ENCODE data around the gene ANKMY2.
"Not testable (repeated sequence)": the region's sequence is repeated elsewhere in the genome, so short reads cannot be mapped to it uniquely, and the experiment has no call there.

The ANKMY2 gene

DNA sequence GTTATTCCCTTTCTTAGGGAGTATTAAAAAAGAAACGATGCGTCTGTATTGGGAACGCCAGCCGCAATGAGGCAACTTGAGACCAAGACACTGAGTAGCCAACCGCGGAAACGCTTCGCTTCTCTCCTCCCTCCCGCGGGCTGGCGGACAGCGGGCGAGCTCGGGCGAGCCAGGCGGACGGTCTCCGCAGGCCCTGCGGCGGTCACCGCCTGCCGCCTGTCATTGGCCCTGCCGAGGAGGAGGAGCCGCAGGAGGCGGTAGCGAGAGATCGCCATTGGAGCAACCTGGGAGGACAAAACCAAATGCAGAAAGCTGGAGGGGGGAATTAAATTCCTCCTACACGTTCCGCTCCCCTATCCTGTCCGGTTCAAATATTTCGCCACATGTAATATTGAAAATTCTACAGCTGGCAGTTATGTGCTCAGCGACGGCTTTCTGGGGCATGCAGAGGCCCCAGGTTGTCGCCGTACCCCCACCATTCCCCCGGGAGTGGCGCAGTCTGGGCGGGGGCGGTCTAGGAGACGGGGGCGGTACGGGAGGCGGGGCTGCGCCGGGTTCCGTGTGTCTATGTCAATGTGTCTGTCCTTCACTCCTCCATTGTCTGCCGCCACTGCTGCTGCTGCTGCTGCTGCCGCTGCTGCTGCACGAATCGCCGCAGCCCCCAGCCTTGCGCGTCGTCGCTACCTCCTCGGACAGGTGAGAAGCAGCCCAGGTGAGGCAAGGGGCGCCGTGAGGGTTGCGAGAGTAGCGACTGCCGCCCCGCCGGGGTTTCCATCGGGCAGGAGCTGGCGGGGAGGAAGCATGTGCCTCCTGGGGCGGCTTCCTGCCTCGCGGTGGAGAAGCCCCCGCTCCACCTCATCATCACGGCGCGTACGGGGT, at the start of gene ANKMY2, which contains the start of gene BZW2:
TSS of gene ANKMY2 (minus strand) at position 162 of the 879 bp plus-strand sequence. CDS start 181 bp downstream, outside the sequence.
TSS of gene BZW2 (plus strand) at position 589 of the 879 bp plus-strand sequence. CDS start 19,263 bp downstream, outside the sequence.
- DNase-seq: peak; percentile 92

DNA sequence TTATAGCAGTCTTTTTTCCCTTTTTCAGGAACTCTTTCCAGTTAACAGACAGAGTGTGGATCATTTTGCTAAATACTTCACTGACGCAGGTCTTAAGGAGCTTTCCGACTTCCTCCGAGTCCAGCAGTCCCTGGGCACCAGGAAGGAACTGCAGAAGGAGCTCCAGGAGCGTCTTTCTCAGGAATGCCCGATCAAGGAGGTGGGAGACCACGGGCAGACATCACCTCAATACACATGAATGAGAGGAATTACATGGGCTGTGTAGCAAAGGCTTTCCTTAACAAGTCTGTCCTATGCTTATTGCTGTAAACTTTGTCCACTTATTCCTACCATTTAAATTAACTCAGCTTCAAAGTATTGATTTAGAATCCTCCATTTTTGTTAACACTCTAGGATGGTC, 49.3 kb upstream of the ANKMY2 start:
- no peak for DNase-seq

DNA sequence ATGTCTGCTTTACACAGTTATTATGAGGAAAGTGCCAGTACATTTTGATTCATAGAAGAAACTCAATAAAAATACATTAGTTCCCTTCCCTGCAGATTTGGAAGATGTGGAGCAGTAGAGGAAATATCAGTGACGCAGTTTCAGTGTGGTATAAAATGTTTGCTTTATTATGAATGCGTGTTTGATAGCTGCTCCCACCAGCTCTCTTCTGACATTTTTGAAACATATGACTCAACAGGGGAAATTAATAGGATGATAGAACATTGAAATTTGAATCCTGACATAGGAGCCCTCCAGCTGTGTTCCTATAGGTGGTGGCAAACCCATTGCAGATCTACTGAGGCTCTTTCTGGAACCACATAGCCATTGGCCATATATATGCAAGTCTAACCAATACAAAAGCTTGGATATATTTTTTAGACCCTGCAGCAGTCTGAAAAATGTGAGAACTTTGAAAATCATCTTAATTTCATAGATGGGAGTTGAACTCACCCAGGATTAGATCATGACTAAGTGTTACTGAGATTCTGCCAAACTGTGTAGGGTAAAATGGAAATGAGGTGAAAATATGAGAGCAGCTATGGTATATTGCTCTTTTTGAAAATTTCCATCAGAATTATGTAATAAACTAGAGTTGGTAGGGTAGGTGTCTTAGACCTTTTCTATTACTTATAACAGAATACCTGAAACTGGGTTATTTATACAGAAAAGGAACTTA, 48.2 kb upstream of the ANKMY2 start:
- DNase-seq: no peak

DNA sequence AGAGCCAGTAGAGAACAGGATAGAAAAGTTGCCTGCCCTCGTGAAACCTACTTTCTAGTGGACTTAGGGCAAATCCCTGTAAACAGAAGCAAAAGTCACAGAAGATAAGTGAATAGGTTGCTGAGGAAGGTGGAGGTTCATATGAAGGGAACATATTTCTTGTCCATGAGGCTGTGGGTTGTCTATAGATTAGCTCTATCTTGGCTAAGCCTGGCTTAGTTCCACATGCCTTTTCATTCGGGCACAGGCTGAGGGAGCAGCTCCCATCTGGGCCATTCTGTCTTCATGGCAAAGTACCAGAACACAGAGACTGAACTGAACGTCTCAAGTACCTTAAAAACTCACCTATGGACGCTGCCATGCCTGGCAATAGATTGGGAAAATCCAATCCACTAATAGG, 45.7 kb upstream of the ANKMY2 start:
- DNase-seq: no peak

DNA sequence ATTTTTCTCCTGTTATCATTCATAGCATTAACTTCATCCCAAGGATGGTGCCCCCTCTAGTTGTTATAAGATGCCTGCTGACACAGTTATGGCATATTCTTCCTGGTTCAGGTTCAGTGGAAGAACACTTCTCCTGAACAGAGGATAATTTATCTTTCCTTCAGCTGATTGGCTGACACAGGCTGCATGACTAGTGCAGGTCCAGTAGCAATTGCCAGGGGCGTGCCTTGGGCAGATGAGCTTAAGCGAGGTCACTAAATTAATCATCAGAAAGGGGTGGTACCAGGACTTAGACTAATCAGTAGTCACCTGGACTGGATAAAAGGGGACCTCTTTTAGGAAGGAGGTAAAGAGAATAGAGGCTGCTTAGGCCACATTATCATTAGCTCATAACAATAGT, 42.7 kb upstream of the ANKMY2 start:
- DNase-seq: no peak

DNA sequence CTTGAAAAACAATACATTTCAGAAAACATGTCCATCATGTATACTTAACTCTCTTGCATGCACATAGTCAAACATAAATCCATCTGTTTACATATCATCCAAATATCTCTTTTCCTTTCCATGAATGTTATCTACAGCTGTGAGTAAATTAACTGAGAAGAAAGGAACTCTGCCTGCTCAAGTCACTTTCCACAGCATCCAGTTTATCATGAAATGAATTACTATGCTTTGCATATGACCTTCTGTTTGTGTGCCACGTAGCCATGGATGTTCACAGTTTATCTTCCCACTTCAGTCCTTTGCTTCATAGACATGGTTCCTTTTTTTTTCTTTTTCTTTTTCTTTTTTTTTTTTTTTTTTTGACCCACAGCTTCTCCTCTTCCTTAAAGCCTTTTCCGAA, 40.0 kb upstream of the ANKMY2 start:
- DNase-seq: no peak

DNA sequence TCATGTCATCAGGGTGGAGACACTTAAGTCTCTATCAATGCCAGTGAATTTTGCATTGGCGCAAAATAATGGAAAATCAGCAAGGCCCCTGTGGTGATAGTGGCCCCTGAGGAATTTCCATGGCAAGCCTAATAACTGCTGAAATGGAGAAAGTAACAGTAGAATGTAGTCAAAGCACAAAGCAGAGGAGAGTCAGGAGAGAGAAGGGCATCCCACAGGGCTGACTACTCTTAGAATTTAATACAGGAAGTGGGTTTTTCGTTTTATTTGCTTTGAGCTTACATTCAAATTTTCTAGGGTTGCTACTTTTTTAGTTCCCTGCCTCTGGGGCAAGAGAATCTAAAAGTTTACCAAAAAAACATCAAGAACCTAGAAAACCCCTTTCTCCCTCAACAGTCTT, 39.4 kb upstream of the ANKMY2 start:
- DNase-seq: no peak

DNA sequence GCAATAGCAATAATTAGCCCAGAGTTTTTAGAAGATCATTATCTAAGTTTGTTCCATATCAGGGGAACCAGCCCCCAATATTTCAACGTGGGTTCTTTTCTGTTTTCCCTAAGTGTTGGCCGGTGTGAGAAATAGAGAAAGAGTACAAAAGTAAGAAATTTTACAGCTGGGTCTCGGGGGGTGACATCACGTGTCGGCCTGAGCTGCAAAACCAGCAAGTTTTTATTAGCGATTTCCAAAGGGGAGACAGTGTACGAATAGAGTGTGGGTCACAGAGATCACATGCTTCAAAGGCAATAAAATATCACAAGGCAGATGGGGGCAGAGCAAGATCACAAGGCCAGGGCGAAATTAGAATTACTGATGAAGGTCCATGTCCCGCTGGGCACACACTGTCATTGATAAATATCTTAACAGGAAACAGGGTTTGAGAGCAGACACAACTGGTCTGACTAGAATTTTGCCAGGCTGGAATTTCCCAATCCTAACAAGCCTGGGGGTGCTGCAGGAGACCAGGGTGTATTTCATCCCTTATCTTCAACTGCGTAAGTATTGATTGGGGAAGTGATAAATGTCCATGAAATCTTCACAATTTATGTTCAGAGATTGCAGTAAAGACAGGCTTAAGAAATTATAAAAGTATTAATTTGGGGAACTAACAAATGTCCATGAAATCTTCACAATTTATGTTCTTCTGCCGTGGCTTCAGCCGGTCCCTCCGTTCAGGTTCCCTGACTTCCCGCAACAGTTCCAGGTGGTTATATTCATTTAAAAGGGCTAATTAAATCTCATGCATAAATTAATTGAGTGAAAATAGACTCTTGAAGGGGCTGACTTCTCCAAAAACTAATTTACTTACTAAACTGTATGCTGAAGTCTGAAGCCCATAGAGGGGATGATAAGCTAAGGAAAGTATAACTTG, 33.4 kb upstream of the ANKMY2 start:
- DNase-seq: not testable (repeated sequence)

DNA sequence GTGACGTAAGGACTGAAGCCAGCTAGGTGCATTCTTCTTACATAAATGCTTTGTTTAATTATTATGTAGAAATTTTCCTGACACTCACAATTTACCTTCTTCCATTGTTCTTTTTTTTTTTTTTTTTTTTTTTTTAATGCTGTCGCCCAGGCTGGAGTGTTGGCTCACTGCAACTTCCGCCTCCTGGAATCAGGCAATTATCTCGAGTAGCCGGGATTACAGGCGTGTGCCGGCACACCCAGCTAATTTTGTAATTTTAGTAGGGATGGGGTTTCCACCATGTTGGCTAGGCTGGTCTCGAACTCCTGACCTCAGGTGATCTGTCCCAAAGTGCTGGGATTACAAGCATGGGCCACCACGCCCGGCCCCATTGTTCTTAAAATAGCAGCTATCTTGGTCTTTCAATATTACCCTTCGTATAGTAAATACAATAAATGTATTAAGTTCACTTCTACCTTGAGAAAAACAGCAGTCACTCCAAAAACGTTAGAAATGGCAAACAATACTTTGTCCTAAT, 32.5 kb upstream of the ANKMY2 start:
- no peak for DNase-seq

DNA sequence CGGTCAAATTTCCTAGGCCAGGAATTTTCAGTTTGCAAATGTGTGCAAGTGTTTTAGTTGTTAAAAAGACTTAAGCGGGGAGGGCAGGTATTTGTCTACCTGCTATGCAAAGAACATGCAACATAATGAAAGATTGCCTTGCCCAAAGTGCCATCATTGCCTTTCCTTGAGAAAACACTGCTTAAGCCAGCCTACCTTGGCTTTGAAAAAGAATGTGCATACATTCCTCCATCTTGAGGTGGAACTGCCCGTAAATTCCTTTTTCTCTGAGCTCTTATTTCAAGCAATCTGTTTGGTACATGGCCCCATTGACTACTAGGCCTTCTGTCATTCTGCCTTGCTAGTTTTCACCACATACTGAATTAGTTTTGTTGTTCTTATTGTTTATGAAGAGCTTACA, 29.7 kb upstream of the ANKMY2 start:
- DNase-seq: no peak

DNA sequence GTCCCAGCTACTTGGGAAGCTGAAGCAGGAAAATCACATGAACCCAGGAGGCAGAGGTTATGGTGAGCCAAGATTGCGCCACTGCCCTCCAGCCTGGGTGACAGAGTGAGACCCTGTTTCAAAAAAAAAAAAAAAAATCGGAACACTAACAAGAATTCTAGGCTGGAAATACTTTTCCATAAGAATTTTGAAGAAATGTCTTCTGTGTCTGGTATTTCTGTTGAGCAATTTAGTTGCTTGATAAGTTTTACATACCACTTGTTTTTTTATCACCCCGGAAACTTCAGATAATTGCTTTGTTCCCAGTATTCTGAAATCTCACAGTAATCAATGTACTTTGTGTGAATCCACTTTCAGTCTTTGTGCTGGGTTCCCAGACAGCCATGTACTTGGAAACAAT, 26.3 kb upstream of the ANKMY2 start:
- DNase-seq: no peak

DNA sequence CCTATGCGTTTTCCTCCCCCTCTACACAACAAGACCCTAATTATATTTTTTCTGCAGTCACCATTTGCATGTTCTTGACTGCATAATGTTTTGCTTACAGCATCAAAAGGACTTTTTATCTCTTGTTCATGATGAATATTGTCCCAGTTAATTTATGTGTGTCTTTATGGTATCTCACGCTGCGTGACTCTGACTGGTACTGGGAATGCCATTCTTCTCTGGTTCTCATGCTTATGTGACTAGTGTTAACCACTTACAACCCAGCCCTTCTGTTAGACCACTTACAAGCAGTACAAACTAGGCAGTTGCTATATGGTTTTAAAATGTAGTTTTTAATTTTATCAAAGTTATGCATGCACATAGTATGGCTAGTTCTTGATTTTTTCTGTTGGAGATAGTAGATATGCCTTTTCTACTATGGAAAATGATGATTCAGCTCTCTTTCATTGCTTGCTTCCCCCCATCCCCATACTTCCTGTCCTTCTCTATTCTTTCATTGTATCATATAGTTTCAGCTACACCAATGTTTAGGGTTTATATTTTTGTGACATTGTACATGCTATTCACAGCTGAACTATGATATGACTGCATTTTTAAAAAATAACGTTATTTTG, 25.3 kb upstream of the ANKMY2 start:
- DNase-seq: no peak

DNA sequence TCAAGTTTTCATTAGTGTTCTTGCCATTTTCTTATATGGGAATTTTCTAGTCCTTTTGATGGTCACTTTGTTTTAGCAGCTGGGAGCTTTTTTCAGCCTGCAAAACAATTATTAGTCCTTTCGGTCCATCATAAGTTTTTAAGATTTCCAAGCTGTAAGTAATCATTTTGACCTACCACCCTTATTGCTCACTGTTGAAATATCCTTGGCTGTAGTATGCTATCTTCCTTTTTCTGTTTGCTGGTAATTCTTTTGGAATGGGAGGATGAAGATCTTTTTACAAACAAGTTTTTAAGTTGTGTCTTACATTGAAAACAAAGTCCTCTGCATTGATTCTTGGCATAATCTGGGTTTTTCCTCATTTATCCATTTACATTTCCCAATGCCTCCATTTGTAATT, 24.5 kb upstream of the ANKMY2 start:
- DNase-seq: no peak

DNA sequence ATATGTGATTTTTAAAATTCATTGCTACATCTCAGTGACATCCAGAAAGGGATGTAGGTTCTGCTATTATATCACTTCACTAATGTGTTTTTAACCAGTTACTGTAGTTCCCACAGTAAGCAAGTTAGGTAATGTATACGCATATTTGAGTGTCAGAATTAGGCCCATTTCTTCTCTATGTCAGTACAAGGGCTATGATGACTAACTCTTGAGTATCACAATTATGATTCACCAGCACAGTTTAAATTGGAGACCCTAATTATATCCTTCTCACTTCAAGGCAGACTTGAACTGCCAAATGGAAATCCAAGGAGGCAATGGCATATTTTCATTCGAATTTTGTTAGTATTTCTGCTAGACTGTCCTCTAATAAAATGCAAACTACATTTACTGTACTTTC, 24.0 kb upstream of the ANKMY2 start:
- DNase-seq: no peak

DNA sequence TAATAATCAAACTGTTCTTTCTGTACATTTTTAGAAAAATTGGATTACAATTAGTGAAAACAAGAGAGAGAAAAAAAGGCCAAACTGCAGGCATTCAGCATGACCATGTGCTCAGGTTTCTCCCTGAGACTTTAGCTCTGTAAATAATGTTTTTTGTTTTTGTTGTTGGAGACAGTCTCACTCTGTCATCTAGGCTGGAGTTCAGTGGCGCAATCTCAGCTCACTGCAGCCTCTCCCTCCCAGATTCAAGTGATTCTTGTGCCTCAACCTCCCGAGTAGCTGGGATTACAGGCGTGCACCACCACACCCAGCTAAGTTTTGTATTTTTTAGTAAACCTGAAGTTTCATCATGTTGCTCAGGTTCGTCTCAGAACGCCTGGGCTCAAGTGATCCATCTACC, 23.4 kb upstream of the ANKMY2 start:
- DNase-seq: no peak

DNA sequence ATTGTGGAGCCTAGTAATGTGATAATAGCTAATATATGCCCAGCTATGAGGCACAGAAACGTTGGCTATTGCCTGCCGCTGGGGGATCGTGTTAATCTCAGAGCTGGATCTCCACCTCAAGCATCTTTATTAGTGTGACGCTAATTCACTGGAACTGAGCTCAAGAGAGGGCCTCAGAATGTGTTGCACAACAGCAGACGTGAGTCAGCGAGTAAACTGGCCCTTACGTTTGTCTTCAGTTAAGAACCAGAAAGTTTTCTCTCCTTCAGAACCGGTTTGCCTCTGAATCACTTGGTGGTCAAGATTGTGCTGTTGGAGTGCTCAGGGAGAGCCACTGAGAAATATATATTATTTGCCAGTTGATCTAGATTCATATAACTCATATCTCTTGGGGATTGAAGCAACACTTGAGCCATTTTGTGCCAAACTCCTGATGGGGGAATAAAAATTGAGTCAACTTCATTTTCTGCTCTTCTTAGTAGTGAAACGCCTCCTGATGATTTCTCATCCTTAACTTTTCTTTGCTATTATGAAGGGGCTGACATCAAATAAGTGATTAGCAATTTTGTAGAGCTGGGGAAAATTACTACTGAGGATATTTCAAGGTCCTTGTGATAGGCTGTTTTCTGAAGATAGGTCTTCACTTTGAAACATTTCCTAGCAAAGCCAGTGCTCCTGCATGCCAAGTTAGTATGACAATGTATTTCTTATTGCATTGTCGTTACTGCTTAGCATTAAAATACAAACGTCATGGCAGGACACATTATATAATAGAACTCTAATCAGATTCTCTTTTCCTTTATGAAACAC, 22.7 kb upstream of the ANKMY2 start:
- no peak for DNase-seq

DNA sequence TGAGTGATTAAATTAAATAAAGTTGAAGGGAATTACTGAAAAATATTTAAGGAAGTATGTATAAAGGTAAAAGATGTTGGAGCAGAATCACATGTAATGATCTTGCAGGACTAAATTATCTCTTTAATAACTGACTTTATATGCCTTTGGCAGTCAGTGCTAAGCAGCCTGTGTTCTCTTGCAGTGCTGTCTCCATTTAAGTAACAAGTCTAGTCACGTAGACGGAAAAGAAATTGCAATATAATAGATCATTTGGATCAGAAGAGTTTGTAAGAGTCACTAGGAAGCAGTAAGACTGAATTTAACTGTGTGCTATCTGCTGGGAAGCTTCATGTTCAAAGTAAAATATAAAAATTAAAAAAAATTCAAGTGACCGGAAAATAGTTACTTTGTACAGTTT, 21.8 kb upstream of the ANKMY2 start:
- no peak for DNase-seq

DNA sequence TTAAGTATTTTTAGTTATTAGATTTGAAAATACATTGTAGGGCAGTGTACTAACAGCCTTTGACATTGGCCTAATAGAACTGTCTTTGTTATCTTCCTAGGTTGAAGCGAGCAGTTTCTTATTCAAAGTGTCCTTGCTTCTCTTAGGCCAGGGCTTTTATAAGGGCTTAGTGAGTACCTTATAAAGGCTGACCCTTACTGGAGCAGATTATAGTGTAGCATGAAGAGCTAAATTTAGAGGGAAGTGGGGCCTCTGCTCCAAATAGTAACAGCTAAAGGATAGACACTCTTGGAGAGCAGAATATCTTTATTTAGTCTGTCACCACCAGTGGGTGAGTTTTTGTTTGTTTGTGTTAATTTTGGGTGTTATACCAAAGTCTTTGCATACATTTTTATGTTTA, 16.4 kb upstream of the ANKMY2 start:
- no peak for DNase-seq

DNA sequence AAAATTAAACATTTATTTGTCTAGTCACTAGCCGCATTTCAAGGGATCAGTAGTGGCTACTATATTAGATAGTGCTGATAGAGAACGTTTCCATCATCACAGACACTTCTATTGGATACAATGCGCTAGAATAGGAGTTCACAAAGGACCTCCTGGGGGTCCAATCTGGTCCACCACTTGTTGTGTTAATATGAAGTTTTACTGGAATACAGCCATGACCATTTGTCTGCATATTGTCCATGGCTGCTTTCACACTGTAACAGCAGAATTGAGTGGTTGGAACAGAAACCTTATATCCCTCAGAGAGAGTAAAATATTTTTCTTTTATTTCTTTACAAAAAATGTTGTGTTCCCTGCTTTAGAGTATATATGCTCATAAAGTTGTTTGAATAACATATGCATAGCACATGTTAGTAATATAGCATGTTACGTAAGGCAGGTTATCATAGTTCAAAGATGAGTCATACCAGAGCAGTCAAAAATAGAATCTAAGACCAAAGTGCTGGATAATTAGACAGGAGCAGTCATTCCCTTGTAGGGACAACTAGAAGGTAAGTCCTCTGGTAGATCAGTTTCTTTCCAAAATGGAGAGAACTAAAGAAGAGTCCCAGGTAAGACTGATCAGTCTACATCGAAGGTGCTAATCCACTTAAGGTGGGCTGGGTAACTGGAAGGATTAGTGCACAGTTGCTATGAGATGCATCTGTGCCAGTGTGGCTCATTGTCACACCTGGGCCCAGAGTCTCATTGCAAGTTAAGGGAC, 15.3 kb upstream of the ANKMY2 start:
- no peak for DNase-seq

DNA sequence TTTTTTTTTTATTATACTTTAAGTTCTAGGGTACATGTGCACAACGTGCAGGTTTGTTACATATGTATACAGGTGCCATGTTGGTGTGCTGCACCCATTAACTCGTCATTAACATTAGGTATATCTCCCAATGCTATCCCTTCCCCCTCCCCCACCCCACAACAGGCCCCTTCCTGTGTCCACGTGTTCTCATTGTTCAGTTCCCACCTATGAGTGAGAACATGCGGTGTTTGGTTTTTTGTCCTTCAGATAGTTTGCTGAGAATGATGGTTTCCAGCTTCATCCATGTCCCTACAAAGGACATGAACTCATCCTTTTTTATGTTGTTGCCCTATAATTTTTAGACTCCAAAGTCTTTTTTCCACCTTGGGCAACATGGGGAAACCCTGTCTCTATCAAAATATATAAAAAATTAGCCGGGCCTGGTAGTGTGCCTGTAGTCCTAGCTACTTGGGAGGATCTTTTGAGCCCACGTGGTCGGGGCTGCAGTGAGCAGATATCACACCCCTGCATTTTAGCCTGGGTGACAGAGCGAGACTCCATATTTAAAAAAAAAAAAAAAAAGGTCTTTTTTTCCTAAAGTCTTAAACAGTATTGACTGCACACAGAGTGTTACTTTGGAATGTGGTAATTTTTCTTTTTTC, 14.4 kb upstream of the ANKMY2 start:
- DNase-seq: not testable (repeated sequence)
